Ascending aorta (tissue), 2 donors: ENCODE results near the gene PRKAG2. TPM values are rescaled to one million over a fixed set of nuclear protein-coding genes. Genes with fewer than 3 reads are reported as not detected.

Experiments
- DNase-seq, 2 donors: peaks; one replicate each; pipeline ENCODE4 v3.0.0-alpha.2; 2019; ENCODE audit warnings: low spot score in 2 of 2
- H3K27ac ChIP-seq, 2 donors: fragments of 200-600 bp; sonication (generic); one replicate each; pipeline ENCODE4 v1.5.1; 2016 to 2017; ENCODE audit warnings: mild to moderate bottlenecking in 1 of 2
- H3K27me3 ChIP-seq: fragments of 200-600 bp; sonication (generic); one replicate; pipeline ENCODE4 v1.5.1; 2017
- H3K36me3 ChIP-seq, 2 donors: fragments of 200-600 bp; sonication (generic); one replicate each; pipeline ENCODE4 v1.5.1; 2016
- H3K4me1 ChIP-seq, 2 donors: fragments of 200-600 bp; sonication (generic); one replicate each; pipeline ENCODE4 v1.5.1; 2016 to 2017; ENCODE audit warnings: mild to moderate bottlenecking in 1 of 2
- H3K4me3 ChIP-seq, 2 donors: fragments of 200-600 bp; sonication (generic); one replicate each; pipeline ENCODE4 v1.5.1; 2016 to 2017; ENCODE audit warnings: mild to moderate bottlenecking in 1 of 2
- H3K9me3 ChIP-seq, 2 donors: fragments of 200-600 bp; sonication (generic); one replicate each; pipeline ENCODE4 v1.5.1; 2016
- intact Hi-C: fragments of 100-400 bp; cut with DNase I; formaldehyde crosslinking; loops from one replicate; pipeline ENCODE4 v1.15.1; 2023
- total RNA-seq: library from RNA; depleted of rRNA; stranded (reverse); fragments of >200 nt; gene quantifications from one replicate; pipeline ENCODE4 v1.1.0, GENCODE V29; 2016
- TF ChIP-seq, protein P1 (sequence below), 3 experiments: fragments of 200-600 bp in 2 of 3; fragments of 450-650 bp in 1 of 3; sonication (generic) in 2 of 3; IDR thresholded peaks; one replicate each; pipeline ENCODE4 v1.5.1; 2016 to 2019; ENCODE audit warnings: antibody characterized with exemption in 3 of 3, mild to moderate bottlenecking in 1 of 3, moderate library complexity in 1 of 3

The PRKAG2 gene
- total RNA-seq, 1 donor from 2014 or later = 26.7 TPM

- Histone ChIP-seq H3K36me3 (no peaks in the 10 kb centered on the region), H3K4me1 (no peaks in the 10 kb centered on the region), H3K27me3 (no peaks in the 10 kb centered on the region), H3K4me3 (no peak overlapping the region), H3K9me3 (no peaks in the 10 kb centered on the region), H3K27ac (no peak overlapping the region)
- DNase-seq = no peak
- intact Hi-C loops = no loop called here
- TF ChIP-seq, protein P1, sequence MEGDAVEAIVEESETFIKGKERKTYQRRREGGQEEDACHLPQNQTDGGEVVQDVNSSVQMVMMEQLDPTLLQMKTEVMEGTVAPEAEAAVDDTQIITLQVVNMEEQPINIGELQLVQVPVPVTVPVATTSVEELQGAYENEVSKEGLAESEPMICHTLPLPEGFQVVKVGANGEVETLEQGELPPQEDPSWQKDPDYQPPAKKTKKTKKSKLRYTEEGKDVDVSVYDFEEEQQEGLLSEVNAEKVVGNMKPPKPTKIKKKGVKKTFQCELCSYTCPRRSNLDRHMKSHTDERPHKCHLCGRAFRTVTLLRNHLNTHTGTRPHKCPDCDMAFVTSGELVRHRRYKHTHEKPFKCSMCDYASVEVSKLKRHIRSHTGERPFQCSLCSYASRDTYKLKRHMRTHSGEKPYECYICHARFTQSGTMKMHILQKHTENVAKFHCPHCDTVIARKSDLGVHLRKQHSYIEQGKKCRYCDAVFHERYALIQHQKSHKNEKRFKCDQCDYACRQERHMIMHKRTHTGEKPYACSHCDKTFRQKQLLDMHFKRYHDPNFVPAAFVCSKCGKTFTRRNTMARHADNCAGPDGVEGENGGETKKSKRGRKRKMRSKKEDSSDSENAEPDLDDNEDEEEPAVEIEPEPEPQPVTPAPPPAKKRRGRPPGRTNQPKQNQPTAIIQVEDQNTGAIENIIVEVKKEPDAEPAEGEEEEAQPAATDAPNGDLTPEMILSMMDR (IDR thresholded peaks at IDR 0.05) = no peak
Measured at GRCh38 chr7:151860771-151861170, 16.1 kb downstream of the PRKAG2 start.

DNA sequence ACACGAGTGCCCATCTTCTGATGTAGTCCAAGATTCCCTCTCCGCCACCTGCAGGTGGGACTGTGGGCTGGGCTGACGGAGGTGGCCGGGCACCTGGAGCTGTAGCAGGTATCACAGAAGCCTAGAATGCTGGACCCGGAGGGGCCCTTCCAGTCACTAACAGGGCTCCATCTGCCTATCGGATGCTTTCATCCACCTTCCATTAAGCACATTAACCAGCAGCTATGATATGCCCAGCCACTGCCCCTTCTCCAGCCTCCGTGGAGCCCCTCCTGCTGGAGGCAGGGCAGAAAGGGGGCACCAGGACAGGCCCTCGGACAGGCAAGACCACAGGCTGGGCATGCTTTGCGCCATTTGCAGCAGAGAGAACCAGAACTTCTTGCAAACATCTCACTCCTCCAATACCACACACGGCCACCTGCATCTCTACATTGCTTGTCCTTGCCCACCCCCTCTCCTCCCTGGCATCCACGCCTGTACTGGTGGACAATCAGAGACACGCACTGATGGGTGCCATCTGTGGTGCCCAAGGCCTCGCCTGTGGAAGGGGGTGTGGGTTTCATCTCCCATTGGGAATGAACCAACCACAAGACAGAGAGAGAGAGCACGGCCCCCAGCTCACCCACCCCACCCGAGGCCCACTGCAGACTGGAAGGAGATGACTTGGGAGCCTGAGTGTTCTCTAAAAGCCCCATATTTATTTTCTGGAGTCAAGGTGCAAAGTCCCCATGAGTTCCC lies 16.8 kb downstream of the PRKAG2 start:
- no peaks in the 10 kb centered on the region for H3K9me3 ChIP-seq
- no peaks in the 10 kb centered on the region for H3K36me3 ChIP-seq
- H3K4me1 ChIP-seq = no peaks in the 10 kb centered on the region
- TF ChIP-seq, protein P1 (IDR thresholded peaks at IDR 0.05) = no peak
- no peak overlapping the region for H3K4me3 ChIP-seq
- H3K27ac ChIP-seq = no peak overlapping the region
- no peak for DNase-seq
- H3K27me3 ChIP-seq = no peaks in the 10 kb centered on the region
- intact Hi-C loops = no loop called here

- no peak for DNase-seq
- intact Hi-C loops = no loop called here
- no peaks in the 10 kb centered on the region for H3K27me3 ChIP-seq
- no peaks in the 10 kb centered on the region for H3K36me3 ChIP-seq
- H3K4me1 ChIP-seq = no peaks in the 10 kb centered on the region
- no peaks in the 10 kb centered on the region for H3K9me3 ChIP-seq
- TF ChIP-seq, protein P1 (IDR thresholded peaks at IDR 0.05) = no peak
- no peak overlapping the region for H3K4me3 ChIP-seq
- no peak overlapping the region for H3K27ac ChIP-seq
Measured at GRCh38 chr7:151859111-151859947, 17.6 kb downstream of the PRKAG2 start.

DNA sequence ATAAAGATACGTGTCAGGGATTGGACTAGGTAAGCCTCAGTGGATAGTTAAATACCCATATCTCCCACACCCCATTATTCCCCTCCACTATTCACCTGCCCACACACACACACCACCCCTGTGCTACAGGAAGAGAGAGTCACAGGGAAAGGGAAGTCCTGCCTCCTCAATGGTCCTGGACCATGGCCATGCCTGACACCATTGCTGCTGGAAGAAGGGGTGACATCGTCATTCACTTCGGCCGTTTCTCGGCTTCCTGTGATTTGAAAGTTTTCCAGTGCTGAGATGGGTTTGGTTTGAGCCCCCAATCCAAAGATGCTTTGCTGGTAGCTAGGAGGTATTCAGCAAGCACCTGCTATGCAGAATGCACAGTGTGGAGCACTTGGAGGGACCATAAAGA lies 18.5 kb downstream of the PRKAG2 start:
- no peaks in the 10 kb centered on the region for H3K27me3 ChIP-seq

DNA sequence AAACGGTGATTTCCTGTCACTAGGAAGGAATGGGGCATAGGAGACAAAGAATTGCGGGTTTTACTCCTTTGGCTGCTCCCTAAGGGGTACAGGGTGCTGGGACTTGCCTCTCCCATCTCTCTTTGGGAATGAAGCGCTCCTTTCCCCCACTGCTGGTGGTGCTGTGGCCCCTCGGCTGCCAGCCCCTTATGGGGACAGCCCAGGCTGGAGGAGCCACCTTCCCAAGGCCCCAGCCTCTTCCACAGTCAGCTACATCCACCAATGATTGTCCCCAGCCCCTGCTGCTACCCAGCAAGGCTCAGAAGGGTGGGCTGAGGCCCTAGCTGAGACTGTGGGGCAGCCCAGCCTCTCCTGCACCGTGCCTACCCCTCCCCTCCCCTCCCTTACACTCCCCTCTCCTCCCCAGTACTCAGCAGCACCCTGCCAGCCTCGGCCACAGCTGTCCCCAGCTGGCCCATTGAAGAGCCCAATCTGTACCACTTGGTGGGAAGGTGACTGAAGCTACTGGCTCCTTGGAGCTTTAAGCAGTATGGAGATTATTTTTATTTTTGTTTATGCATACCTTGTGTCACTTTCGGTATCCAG lies 19.0 kb downstream of the PRKAG2 start:
- Histone ChIP-seq H3K9me3 (no peaks in the 10 kb centered on the region), H3K27me3 (no peaks in the 10 kb centered on the region), H3K36me3 (no peaks in the 10 kb centered on the region), H3K27ac (no peak overlapping the region), H3K4me1 (no peaks in the 10 kb centered on the region), H3K4me3 (no peak overlapping the region)
- TF ChIP-seq, protein P1 (IDR thresholded peaks at IDR 0.05) = no peak
- intact Hi-C loops = no loop called here
- no peak for DNase-seq

More for the DNA sequence above, 18.5 kb downstream of the PRKAG2 start:
- TF ChIP-seq, protein P1 (IDR thresholded peaks at IDR 0.05) = no peak
- Histone ChIP-seq H3K9me3 (no peaks in the 10 kb centered on the region), H3K36me3 (no peaks in the 10 kb centered on the region), H3K4me3 (no peak overlapping the region), H3K4me1 (no peaks in the 10 kb centered on the region), H3K27ac (no peak overlapping the region)
- intact Hi-C loops = no loop called here
- DNase-seq = no peak
